GF-D8 (cell line): ENCODE data around the gene POLR3E.

Source experiments
- DNase-seq: peaks from one replicate; lab custom pipeline; 2025; lab: John Stamatoyannopoulos, UW

POLR3E gene

DNA sequence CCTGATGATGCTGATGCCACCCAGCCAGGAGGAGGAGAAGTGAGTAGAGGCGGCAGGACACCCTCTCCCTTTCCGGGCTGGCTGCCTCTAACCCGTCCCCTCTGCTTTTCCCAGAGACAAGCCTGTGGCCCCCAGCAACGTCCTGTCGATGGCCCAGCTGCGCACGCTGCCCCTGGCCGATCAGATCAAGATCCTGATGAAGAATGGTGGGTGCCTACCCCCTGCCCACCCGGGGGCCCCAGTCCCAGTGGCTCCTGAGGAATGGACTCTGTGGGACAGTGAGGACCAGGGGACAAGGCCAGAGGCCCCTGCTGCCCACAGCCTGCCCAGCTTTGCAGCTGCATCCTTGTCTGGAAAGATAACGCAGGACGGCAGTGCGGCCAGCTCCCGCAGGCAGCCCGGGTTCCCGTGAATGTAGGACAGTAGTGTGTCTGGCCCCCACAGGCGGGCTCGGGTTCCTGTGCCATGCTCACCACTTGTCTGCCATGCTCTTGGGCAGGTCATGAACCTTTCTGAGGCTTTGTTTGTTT, 19.9 kb downstream of the POLR3E start:
- no peak for DNase-seq

DNA sequence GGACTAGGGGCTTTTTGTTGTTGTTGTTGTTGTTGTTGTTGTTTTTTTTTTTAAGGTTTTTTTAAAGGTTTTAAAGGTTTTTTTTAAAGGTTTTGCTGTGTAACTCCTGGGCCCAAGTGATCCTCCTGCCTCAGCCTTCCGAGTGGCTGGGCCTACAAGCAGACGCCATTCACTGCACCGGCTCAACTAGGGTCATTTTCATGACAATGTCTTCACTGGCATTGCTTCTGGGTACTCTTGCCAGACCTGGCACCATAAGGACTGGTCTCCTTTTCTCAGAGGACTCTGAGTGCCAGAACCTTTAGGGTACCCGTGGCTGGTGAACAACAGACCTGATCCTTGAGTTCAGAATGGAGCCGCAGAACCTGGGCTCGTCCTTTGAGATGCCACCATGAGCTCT, 20.4 kb downstream of the POLR3E start:
- DNase-seq = no peak

DNA sequence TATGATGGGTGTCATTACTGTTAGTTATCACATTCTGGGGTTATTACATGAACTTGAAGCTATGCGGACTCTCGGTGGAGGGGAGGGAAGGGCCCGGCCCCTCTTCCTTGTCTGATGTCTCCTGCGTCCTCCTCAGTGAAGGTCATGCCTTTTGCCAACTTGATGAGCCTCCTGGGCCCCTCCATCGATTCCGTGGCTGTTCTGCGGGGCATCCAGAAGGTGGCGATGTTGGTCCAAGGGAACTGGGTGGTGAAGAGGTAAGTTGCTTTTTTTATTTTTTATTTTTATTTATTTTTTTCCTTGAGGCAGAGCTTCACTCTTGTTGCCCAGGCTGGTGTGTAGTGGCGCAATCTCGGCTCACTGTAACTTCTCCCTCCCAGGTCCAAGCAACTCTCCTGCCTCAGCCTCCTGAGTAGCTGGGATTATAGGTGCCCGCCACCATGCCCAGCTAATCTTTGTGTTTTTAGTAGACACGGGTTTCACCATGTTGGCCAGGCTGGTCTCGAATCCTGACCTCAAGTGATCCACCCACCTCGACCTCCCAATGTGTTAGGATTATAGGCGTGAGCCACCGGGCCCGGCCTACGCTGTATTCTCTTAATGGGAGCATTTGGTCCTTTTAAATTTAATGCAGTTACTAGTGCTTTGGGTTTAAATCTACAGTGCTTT, 21.6 kb downstream of the POLR3E start:
- no peak for DNase-seq

DNA sequence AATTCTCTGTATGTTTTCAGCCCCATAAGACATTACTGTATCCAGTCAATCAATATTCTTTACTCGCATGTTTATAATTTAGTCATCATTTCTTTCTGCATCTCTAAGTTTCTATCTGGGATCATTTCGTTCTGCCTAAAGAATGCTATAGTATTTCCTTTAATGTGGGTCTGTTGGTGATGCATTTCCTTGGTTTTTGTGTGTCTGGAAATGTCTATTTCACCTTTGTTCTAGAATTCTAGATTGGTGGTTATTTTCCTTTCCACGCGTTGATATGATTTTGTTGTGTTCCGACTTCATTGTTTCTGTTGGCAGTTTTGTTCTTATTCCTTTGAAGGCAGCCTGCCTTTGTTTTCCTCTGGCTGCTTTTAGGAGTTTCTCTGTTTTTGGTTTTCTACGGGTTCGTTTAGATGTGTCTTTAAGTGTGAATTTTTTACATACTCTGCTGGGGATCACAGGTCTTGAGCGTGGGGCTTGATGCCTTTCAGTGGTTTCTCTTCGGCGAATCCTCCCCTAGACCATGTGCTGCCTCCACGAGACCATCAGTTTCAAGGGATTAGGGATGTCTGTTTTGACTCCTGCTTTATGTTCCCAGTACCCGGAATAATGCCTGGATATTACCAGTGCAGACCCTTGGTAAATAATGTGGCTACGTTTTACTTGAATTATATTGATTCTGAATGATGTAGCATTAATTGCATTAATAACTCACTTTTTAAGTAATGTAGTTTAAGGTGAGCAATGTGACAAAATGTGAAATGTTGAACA, 23.5 kb downstream of the POLR3E start:
- no peak for DNase-seq

DNA sequence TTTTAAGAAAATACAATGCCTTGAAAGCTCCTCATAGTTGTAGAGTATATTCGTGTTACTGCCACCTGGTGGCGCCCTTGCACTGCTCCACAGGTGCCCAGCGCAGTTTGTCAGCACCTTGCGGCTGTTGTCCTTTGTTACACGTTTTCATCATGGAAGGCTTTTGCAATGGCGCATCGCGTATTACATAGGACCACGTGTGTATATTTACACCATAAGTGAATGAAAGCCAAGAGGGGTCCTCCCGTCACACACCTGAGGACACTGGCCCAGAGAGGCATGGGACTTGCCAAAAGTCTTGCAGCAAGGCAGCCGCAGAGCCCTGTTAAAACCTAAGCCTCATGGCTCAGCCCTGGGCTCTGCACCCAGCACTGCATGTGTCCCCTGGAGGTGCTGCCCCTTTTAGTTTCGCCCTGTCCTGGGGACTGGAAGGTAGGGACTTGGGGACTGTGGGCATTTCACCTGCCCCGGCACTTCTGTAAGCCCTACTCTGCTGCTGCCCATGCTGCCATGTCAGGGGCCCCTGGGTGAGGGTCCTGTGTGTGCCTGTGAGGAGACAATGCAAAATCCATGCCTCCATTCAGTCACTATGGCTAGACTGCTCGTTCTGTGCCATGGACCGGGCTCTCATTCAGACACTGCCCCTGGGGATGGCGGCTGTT, 24.3 kb downstream of the POLR3E start:
- DNase-seq = no peak

DNA sequence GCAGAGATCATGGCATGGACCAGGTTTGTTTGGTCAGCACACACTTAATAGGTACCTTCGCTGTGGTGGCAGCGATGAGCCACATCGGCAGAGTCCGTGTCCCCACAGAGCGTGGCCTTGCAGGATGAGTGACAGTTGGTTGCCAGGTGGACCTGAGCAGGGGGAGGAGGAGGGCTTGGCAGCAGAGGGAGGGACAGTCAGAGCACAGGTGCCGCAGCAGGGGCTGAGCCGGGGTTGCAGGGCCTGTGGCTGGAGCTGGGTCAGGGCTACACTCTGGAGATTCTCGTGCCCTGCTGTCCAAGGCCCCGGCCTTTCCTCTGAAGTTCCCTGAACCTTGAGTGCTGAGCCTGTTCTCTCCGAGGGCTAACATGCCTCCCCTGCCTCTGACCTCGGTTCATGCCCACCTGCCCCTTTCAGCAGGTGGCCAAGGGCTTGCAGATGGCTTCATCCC, 24.8 kb downstream of the POLR3E start:
- DNase-seq = no peak

DNA sequence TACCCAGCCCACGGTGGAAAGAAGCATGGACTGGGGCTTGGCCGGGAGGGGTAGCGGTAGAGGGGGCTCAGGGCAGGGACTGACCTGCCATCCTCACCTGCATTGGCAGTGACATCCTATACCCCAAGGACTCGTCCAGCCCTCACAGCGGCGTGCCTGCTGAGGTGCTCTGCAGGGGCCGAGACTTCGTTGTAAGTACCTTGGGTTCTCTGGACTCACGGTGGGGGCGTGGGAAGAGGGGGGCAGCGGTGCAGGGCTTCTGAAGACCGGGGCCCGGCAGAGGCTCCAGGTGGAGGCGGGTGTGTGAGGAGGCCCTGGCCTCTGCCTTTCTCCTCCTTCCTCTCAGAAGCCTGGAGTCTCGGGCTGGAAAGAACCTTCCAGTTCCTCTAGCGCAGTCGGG, 25.5 kb downstream of the POLR3E start:
- DNase-seq = no peak

DNA sequence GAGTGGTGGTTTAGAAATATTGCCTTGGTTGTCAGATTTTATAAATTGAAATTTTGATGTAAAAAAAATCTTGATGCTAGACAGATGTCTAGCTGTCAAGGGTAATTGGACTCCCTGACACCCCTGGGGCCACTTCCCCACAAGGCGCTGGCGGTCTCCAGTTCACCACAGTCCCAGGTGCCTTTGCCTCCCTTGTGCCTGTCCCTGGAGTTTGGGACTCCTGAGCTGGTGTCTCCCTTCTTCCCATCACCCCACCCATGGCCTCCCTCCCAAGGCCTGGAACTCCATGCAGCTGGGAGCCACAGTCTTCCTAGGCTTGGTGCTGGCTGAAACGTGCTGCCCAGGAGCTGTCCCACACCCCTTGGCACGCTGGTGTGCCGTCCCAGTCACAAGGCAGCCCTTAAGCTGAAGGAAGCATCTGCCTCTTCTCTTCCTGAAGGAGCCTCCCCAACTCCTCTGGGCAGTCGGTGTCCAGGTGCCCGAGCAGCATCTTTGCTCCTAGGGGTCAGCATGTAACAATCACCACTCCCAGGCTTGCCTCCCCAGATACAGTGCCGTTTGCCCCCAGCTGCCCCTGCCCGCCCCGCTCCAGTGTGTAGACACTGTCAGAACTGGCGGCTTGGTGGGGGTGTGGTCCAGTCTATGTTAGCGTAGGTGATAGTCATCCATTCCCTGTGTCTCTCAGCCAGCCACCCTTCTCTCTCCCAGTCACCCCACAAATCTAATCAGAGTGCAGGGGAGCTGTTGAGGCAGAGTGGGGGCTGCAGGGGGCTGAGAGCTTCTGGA, 26.2 kb downstream of the POLR3E start:
- no peak for DNase-seq

DNA sequence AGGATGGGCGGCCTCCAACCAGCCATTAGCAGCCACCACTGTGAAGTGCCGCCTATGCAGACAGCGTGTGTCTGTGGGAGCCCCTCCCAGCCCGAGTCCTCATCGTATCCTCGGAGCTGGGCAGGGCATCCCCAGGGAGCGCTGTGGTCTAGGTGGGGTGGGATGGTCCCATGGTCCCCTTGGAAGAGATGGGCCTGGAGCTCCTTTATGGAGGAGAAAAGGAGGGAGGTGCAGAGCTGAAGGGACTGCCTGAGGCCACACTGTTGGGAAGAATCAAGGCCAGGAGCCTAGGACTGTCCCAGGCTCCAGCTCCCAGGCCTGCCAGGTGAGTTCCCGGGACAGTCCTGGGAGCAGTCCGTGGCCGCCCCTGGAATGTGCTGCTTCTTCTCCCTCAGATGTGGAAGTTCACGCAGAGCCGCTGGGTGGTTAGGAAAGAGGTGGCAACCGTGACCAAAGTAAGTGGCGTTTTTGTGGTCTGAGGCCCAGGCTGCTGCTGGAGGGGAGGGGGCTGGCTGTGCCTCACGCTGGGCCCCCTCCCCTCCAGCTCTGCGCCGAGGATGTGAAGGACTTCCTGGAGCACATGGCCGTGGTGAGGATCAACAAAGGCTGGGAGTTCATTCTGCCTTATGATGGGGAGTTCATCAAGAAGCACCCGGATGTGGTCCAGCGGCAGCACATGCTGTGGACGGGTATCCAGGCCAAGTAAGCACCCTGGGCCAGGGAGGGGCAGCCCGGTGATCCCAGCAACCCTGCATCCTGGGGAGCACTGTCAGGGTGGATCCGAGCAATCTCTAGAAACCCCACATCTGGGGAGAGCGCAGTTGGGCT, 27.0 kb downstream of the POLR3E start:
- no peak for DNase-seq

DNA sequence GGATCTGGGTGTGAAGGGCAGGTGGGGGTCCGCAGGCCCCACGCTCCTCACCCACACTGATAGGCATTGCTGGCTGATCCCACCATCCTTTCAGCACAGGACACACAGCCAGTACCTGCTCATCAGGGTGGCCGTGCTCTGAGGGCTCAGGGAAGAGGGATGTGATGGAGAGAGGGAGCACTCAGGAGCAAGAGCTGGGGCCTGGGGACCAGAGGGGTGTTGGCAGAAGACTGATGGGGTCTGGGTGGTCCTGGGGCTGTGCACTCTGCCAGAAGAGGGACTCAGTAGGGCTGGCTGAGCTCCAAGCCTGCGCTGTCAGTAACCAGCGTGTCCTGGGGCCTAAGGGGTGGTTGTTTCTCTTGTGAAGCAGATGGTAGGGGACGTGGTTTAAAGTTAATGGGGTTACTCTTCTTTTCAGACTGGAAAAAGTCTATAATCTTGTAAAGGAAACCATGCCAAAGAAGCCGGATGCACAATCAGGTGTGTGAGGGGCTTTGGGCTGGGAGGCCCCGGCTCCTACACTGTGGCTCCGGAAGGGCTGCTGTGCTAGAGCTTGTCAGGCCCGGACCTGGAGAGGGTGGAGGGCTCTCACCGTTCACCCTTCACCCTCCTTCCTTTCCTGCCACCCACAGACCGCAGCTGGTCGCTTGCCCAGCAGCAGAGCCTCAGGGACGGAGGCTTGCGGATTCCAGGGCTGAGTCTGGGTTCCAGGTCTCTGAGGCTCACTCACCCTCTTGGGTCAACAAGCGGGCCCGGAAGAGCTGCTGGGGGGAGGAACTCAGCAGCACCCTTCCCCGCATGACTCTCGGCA, 27.8 kb downstream of the POLR3E start:
- no peak for DNase-seq

DNA sequence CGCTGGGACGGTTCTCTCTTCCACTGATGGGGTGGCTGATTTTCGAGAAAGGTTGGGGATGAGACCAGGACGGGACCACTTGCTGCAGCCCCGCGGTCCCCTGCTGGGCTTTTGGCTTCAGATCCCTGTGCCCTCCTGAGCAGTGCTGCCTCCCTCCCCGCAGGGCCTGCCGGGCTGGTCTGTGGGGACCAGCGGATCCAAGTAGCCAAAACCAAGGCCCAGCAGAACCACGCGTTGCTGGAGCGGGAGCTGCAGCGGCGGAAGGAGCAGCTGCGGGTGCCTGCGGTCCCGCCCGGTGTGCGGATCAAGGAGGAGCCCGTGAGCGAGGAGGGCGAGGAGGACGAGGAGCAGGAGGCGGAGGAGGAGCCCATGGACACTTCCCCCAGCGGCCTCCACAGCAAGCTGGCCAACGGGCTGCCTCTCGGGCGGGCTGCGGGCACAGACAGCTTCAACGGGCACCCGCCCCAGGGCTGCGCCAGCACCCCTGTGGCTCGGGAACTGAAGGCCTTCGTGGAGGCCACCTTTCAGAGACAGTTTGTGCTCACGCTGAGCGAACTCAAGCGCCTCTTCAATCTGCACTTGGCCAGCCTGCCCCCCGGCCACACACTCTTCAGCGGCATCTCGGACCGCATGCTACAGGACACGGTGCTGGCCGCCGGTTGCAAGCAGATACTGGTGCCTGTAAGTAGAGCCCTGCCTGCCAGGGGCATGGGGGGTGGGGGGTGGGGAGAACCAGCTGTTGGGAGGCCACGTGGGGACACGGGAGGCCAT, 28.6 kb downstream of the POLR3E start:
- no peak for DNase-seq

DNA sequence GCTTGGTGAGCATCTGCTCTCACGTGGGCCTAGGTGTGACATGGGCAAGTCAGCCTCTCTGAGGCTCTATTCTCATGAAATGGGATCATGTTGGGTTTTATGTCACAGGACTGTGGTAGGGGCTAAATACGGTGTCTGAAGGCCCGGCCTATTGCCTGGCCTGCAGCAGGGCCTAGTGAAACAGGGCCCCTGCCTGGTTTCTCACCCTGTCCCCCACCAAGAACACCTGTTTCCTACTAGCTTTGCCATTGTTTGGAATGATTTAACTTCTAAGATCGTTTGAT, 29.1 kb downstream of the POLR3E start:
- DNase-seq = no peak

DNA sequence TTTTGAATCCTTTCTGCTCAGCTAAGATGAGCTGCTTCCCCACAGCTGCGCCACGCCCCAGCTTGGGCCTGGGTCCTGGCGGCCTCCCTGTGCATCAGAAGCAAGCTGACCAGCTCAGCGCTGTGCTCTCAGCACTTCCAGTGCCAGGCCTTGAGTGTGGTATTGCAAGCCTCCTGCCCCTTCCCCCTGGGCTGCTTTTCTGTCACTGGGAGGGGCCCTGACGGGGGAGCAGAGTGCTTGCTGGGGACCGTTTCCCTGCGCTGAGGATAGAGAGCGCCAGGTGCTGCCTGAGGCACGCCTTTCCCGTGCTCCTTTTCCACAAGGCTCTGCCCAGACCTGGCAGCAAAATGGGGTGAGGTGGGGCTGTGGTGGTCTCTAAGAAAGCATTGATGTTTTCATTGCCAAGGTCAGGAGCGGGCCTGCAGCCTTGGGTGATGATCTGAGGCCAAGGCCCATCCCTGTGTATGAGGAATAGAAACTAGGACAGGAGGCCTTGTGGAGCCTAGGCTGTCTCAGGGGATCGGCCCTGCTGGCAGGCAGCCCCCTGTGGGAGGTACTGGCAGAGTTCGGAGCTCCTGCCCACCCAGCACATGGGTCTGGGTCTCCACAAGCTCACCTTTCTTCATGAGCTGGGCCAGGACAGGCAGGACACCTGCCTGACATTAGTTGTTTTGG, 29.7 kb downstream of the POLR3E start:
- DNase-seq = no peak

DNA sequence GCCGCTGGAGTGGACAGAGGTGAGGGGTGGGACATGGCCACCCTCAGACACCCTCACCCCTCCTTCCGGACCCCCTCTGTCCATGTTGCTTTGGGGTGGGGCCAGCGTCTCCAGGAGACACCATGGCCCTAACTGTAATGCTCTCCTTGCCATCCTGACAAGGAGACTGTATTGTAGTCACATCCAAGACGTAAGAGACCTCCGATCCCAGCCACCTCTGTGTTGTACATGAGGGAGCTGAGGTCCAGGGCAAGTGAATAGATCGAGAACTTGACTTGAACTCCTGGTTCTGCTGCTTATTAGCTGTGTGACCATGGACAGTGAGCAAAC, 30.2 kb downstream of the POLR3E start:
- DNase-seq = no peak

DNA sequence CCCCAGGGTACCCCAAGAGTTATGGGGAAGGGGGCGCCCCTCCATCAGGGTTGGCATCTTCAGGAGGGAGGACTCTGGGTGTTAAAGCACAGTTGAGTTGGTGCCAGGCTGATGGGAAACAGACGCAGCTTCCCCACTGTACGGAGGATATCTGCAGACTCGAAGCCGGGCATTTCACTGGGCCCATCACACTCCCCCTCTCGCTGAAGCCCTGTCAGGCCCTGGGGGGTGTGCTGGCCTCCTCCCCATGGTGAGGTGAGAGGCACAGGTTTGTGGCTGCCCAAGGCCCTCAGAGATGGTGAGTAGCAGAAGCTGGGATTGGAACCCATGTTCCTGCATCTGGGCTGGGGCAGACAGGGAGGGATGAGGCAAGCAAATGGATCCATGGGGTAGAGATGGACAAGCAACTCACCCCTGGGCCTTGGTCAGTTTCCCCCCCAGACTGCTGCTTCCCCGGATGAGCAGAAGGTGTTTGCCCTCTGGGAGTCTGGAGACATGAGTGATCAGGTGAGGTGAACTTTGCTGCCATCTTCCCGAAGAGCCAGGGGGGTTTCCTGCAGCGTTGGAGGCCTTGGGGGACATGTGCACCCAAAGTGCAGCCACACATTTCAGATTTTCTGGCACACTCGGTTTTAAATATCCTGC, 31.0 kb downstream of the POLR3E start:
- no peak for DNase-seq

DNA sequence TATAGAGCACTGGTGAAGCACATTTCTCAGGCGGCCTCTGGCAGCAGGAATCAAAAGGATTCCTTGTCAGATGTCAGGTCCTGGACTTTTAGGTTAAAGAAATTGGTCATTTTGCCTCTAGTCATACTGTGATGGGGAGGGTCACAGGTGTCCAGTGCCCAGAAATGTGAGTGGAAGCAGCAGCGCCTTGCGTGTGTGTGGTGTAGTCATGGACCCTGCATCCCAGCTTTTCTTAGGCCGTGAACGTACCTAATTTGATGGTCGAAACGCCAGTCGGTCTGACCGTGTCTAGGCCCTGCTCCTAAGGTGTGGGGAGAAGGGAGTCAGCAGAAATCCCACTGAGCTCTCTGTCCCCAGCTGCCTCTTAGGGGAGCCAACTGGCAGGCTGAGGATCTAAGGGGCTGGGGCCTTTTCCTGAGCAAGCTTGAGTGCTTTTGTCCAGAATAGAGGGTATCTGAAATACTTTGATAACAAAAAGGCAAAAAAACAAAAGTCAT, 32.0 kb downstream of the POLR3E start:
- DNase-seq = no peak

DNA sequence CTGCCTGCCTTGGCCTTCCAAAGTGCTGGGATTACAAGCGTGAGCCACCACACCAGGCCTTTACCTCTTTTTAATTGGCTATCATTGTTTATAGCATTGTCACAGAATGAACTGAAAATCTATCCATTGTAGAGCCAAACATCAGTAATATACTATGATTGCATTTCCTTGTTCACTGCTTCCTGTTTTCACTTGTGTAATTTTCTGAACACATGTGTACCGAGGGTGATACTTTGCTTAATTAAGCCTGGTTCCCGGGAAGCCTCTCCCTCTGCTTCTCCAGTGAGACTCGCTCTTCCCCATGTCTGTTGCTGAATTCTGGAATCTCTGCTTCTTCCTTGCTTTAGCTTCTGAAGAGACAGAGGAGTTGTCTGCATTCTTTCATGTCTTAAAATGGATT, 33.1 kb downstream of the POLR3E start:
- DNase-seq = no peak

DNA sequence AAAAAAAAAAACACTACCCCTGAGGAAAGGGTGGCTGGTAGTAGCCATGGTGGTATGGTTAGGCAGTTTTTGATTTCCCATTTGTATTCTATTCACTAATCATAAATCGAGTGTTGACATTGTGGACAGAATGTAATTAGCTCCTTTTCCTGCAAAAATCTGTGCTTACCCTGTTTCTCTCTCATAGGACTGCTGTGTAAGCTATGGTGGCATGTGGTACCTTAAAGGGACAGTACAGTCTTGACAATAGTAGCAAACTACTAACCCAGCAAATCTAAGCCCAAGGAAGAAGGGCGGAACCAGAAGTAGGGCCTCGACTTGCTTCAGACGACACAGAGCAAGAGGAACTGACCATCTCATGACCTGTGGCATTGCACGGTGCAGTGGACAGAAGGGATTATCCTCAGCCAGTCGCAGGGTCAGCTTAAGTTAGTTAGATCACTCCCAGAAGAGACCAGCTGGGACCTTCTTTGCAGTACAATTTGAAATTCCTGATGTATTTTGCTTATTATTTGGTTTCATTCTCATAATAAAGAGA, 36.3 kb downstream of the POLR3E start:
- DNase-seq = no peak
